Endothelial cell of umbilical vein (primary cell): ENCODE results near the gene ANAPC5.

ENCODE experiments used
- EZH2 ChIP-seq: IDR thresholded peaks from 2 replicates; pipeline ENCODE4 v1.6.1; 2012; ENCODE audit warnings: borderline replicate concordance, low read depth, mild to moderate bottlenecking, moderate library complexity, low read length, inconsistent platforms; ENCODE audit not compliant: severe bottlenecking
- FOS ChIP-seq: IDR thresholded peaks from 2 replicates; pipeline ENCODE4 v1.6.1; 2011; ENCODE audit warnings: mild to moderate bottlenecking, low read length, moderate library complexity, borderline replicate concordance; ENCODE audit not compliant: insufficient read depth
- MYC ChIP-seq: IDR thresholded peaks from one replicate; pipeline ENCODE4 v1.6.1; 2011; ENCODE audit warnings: mild to moderate bottlenecking, low read depth, low read length
- POLR2A ChIP-seq: IDR thresholded peaks from 2 replicates; pipeline ENCODE4 v1.6.1; 2012; ENCODE audit warnings: low read depth, mild to moderate bottlenecking, control low read depth, low read length
- POLR2AphosphoS5 ChIP-seq: IDR thresholded peaks from 2 replicates; pipeline ENCODE4 v1.6.1; 2012; ENCODE audit warnings: low read depth, mild to moderate bottlenecking, control low read depth, low read length, moderate library complexity; ENCODE audit not compliant: insufficient read depth
- TF ChIP-seq, protein P1 (sequence below), 2 donors: IDR thresholded peaks; 1 replicate in 1 of 2; 2 replicates in 1 of 2; pipeline ENCODE4 v1.5.1; 2011; ENCODE audit warnings: low read length in 2 of 2, mild to moderate bottlenecking in 2 of 2, moderate library complexity in 2 of 2, control low read depth in 1 of 2, inconsistent platforms in 1 of 2, low read depth in 1 of 2; ENCODE audit not compliant: insufficient read depth in 1 of 2; ENCODE audit errors: extremely low read depth in 1 of 2

GRCh38 chr12:121314431-121314830 lies 37.8 kb downstream of the ANAPC5 start:
- TF ChIP-seq, protein P1, sequence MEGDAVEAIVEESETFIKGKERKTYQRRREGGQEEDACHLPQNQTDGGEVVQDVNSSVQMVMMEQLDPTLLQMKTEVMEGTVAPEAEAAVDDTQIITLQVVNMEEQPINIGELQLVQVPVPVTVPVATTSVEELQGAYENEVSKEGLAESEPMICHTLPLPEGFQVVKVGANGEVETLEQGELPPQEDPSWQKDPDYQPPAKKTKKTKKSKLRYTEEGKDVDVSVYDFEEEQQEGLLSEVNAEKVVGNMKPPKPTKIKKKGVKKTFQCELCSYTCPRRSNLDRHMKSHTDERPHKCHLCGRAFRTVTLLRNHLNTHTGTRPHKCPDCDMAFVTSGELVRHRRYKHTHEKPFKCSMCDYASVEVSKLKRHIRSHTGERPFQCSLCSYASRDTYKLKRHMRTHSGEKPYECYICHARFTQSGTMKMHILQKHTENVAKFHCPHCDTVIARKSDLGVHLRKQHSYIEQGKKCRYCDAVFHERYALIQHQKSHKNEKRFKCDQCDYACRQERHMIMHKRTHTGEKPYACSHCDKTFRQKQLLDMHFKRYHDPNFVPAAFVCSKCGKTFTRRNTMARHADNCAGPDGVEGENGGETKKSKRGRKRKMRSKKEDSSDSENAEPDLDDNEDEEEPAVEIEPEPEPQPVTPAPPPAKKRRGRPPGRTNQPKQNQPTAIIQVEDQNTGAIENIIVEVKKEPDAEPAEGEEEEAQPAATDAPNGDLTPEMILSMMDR (IDR thresholded peaks at IDR 0.05; ENCODE audit: extremely low read depth in 1 of 2, insufficient read depth in 1 of 2, low read depth in 1 of 2, low read length in 2 of 2): no peak
- TF ChIP-seq POLR2A (no peak), MYC (no peak), POLR2AphosphoS5 (no peak), EZH2 (no peak), FOS (no peak)
